K562 (cell line): Measurements from ENCODE around the gene PSMA2. TPM values are rescaled to one million over a fixed set of nuclear protein-coding genes. Genes with fewer than 3 reads are reported as not detected.

Experiments
- C11orf30 ChIP-seq: fragments of 450-650 bp; IDR thresholded peaks from 2 replicates; pipeline ENCODE4 v1.6.1; 2016; ENCODE audit warnings: low read depth, mild to moderate bottlenecking
- CCAR2 ChIP-seq: fragments of 200-400 bp; formaldehyde crosslinking; IDR thresholded peaks from 2 replicates; pipeline ENCODE4 v1.6.1; 2017; ENCODE audit warnings: mild to moderate bottlenecking, low read depth, low read length
- DIDO1 ChIP-seq: fragments of 450-650 bp; IDR thresholded peaks from 2 replicates; pipeline ENCODE4 v1.6.1; 2016; ENCODE audit warnings: low read depth, missing biosample characterization, missing genetic modification characterization
- EWSR1 ChIP-seq: fragments of 450-650 bp; IDR thresholded peaks from 2 replicates; pipeline ENCODE4 v1.6.1; 2018; ENCODE audit warnings: borderline replicate concordance, mild to moderate bottlenecking, low read depth, moderate library complexity; ENCODE audit not compliant: partially characterized antibody
- FOS ChIP-seq: IDR thresholded peaks from 3 replicates; pipeline ENCODE4 v1.6.1; 2011; ENCODE audit not compliant: insufficient read length; ENCODE audit errors: extremely low read depth
- KLF16 ChIP-seq: IDR thresholded peaks from 2 replicates; pipeline ENCODE4 v1.6.1; 2016; ENCODE audit warnings: antibody characterized with exemption
- MEIS2 ChIP-seq: fragments of 450-650 bp; IDR thresholded peaks from 2 replicates; pipeline ENCODE4 v1.6.1; 2014; ENCODE audit warnings: mild to moderate bottlenecking; ENCODE audit not compliant: partially characterized antibody
- NR2C2 ChIP-seq, 2 experiments: fragments of 200-800 bp in 1 of 2; sonication (Bioruptor generic) in 1 of 2; sonication (generic) in 1 of 2; formaldehyde crosslinking in 1 of 2; IDR thresholded peaks; 2 replicates each; pipeline versions ENCODE4 v1.6.1 to v1.8.0; 2016 to 2022; ENCODE audit warnings: mild to moderate bottlenecking in 1 of 2, missing compliant biosample characterization in 1 of 2, missing genetic modification characterization in 1 of 2, missing genetic modification reagents in 1 of 2
- REST ChIP-seq, 2 experiments: fragments of 450-650 bp; formaldehyde crosslinking in 1 of 2; IDR thresholded peaks; 2 replicates each; pipeline versions ENCODE4 v1.4.0 to v1.6.1; 2014 to 2020; ENCODE audit warnings: mild to moderate bottlenecking in 2 of 2, borderline replicate concordance in 1 of 2, low read depth in 1 of 2
- SMAD3 ChIP-seq: fragments of 450-650 bp; formaldehyde crosslinking; conservative IDR thresholded peaks from 2 replicates; pipeline ENCODE4 v1.4.0; 2020; ENCODE audit warnings: mild to moderate bottlenecking
- TGIF2 ChIP-seq: sonication (generic); formaldehyde crosslinking; IDR thresholded peaks from 2 replicates; pipeline ENCODE4 v1.8.1; 2022; ENCODE audit warnings: mild to moderate bottlenecking, missing genetic modification reagents, moderate library complexity
- ZBTB26 ChIP-seq: fragments of 450-650 bp; formaldehyde crosslinking; IDR thresholded peaks from 2 replicates; pipeline ENCODE4 v1.4.0; 2022; ENCODE audit warnings: missing genetic modification characterization
- ZNF253 ChIP-seq: fragments of 250-450 bp; sonication (Bioruptor Pico); conservative IDR thresholded peaks from 2 replicates; pipeline ENCODE4 v1.6.1; 2021; ENCODE audit warnings: mild to moderate bottlenecking
- ZNF518B ChIP-seq: fragments of 250-450 bp; sonication (Bioruptor Pico); IDR thresholded peaks from 2 replicates; pipeline ENCODE4 v1.5.0; 2021; ENCODE audit warnings: mild to moderate bottlenecking, moderate library complexity
- polyA plus RNA-seq, 8 experiments: library from polyadenylated mRNA; depleted of rRNA in 4 of 8; stranded (reverse) in 5 of 8; unstranded in 3 of 8; fragments of >200 nt; fragmentation: Nextera tagmentation in 2 of 8; fragmentation: Illumina TruSeq in 1 of 8; extraction: Ambion mirVana in 2 of 8; extraction: Trizol in 1 of 8; gene quantifications; 2 replicates each; pipeline versions ENCODE4 v1.2.1 to v1.2.3, GENCODE V29; 2011 to 2014; ENCODE audit warnings: inconsistent platforms in 1 of 8, missing spikeins in 1 of 8
- total RNA-seq, 7 experiments: library from RNA; depleted of rRNA in 6 of 7; stranded (reverse); fragments of >200 nt in 6 of 7; fragmentation: Illumina TruSeq in 2 of 7; extraction: Trizol in 2 of 7; gene quantifications; 2 replicates each; pipeline versions ENCODE4 v1.2.1 to v1.2.3, GENCODE V29; 2011 to 2021; ENCODE audit warnings: low replicate concordance in 1 of 7

The PSMA2 gene
- total and polyA plus RNA-seq, 9 of the 15 experiments (the other 6 are each of a cell fraction or from before 2014, with no cell fraction given): 91.7 to 1,070 (median 213) TPM

- TF ChIP-seq REST (IDR thresholded peaks at IDR 0.05; ENCODE audit: borderline replicate concordance) (no peak), REST (CRISPR knock-in tag; IDR thresholded peaks at IDR 0.05; ENCODE audit: low read depth) (no peak), EWSR1 (no peak), C11orf30 (peak; percentile 71), DIDO1 (no peak), NR2C2 (CRISPR knock-in tag; IDR thresholded peaks at IDR 0.05) (no peak), NR2C2 (tag; IDR thresholded peaks at IDR 0.05) (peak; percentile 83), ZNF253 (CRISPR knock-in tag) (no peak), ZNF518B (no peak), KLF16 (no peak), SMAD3 (no peak), ZBTB26 (CRISPR knock-in tag) (no peak), CCAR2 (no peak), MEIS2 (peak; percentile 89), FOS (peak; percentile 32), TGIF2 (CRISPR knock-in tag) (no peak)
These were observed at the start of gene PSMA2, which contains the start of gene MRPL32 (continued) for GRCh38 chr7:42931834-42932651.
